ENCODE results near the gene CELF1.

DNA sequence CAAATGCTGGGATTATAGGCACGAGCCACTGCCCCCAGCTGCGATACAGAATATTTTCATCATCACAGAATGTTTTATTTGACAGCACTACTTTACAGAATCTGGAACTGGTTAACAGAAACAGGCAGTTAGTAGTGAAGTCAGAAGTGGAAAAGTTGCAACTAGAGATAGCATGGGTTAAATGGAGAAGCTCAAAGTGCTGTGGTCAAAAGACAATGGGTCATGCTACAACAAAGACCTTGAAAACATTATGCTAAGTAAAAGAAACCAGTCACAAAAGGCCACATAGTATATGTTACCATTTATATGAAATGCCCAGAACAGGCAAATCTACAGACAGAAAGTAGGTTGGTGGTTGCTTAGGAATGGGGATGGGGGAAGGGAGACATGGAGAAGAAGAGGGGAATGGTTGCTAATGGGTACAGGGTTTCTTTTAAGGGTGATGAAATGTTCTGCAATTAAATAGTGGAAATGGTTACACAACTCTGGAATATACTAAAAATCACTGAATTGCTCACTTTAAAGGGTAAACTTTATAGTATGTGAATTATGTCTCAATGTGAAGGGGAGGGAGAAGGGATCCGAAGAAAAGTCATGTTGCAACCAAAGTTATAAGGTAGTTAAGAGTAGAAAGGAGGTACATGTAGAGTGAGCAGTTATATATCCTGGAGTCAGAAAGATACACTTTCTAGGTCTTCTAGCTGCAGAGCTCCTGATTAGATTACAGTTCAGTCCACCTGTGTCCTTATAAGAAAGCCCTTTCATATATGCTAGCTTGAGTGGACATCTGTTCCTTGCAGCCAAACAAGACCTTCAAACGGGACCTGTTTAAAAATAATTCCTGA, 57.7 kb downstream of the CELF1 start:
- TF ChIP-seq POLR2A (IDR thresholded peaks at IDR 0.05; ENCODE audit: low read depth, low read length), result no peak
- TF ChIP-seq PAX5 (IDR thresholded peaks at IDR 0.05; ENCODE audit: insufficient read depth, low read length, severe bottlenecking), result no peak
- TF ChIP-seq POLR2AphosphoS5 (IDR thresholded peaks at IDR 0.05; ENCODE audit: low read depth, low read length), result no peak
- no peak for TF ChIP-seq TAF1 (IDR thresholded peaks at IDR 0.05; ENCODE audit: low read depth, low read length)
- TF ChIP-seq SPI1 (IDR thresholded peaks at IDR 0.05; ENCODE audit: low read depth, low read length), result no peak

All from GM12891 (cell line).